ENCODE results near the gene SLC7A1. TPM values are rescaled to one million over a fixed set of nuclear protein-coding genes. Genes with fewer than 3 reads are reported as not detected.

The SLC7A1 gene
- total and polyA plus RNA-seq, 4 experiments from 2014 or later, result 2.8 to 42.6 (median 22.8) TPM

GRCh38 chr13:29532821-29533220 is 62.7 kb downstream of the SLC7A1 start:
- ChIA-PET POLR2A (ENCODE audit: partially characterized antibody) (no interaction called here), CTCF (ENCODE audit: partially characterized antibody) (interaction anchor here (1.3 kb wide), 1 partner anchor 32 kb away, joined by 4 read pairs; no protein-coding TSS in a partner anchor)
- Mint-ChIP-seq H3K27ac (peak overlapping the region in 1 of 7 donors; percentile 35), H3K36me3 (peaks cover 35 to 62% of the 10 kb centered on the region in 2 donors), H3K4me1 (peaks cover under 1 to 4% (median 2%) of the 10 kb centered on the region in 4 donors), H3K9me3 (no peaks in the 10 kb centered on the region), H3K27me3 (no peaks in the 10 kb centered on the region), H3K4me3 (no peak overlapping the region)
- Histone ChIP-seq H3K4me1 (ENCODE audit: insufficient read depth, low read length) (no peaks in the 10 kb centered on the region), H3K4me3 (ENCODE audit: low read length in 2 of 2) (no peak overlapping the region), H3K27me3 (ENCODE audit: insufficient read depth, low read length) (no peaks in the 10 kb centered on the region), H3K9me3 (ENCODE audit: control insufficient read depth in 1 of 2, low read length in 2 of 2) (no peaks in the 10 kb centered on the region), H3K27ac (ENCODE audit: low read depth, low read length) (no peak overlapping the region), H3K36me3 (ENCODE audit: insufficient read depth, low read length) (peaks cover 36% of the 10 kb centered on the region)
- DNase-seq, result no peak
- intact Hi-C loops (cut with micrococcal nuclease), result no loop called here

GRCh38 chr13:29532116-29532515 is 63.4 kb downstream of the SLC7A1 start:
- POLR2A ChIA-PET (ENCODE audit: partially characterized antibody), result no interaction called here

GRCh38 chr13:29530901-29531300 is 64.6 kb downstream of the SLC7A1 start:
- intact Hi-C loops (cut with micrococcal nuclease), result no loop called here
- H3K4me3 Mint-ChIP-seq, result no peak overlapping the region
- H3K9me3 Mint-ChIP-seq, result no peaks in the 10 kb centered on the region
- H3K36me3 ChIP-seq (ENCODE audit: insufficient read depth, low read length), result peaks cover 36% of the 10 kb centered on the region
- H3K4me3 ChIP-seq (ENCODE audit: low read length in 2 of 2), result no peak overlapping the region
- H3K27ac ChIP-seq (ENCODE audit: low read depth, low read length), result no peak overlapping the region
- ChIA-PET CTCF (ENCODE audit: partially characterized antibody) (no interaction called here), POLR2A (ENCODE audit: partially characterized antibody) (no interaction called here)
- no peaks in the 10 kb centered on the region for H3K9me3 ChIP-seq (ENCODE audit: control insufficient read depth in 1 of 2, low read length in 2 of 2)
- no peak for DNase-seq
- peaks cover 45 to 69% of the 10 kb centered on the region in 2 donors for H3K36me3 Mint-ChIP-seq
- H3K27me3 ChIP-seq (ENCODE audit: insufficient read depth, low read length), result no peaks in the 10 kb centered on the region
- H3K27ac Mint-ChIP-seq, result no peak overlapping the region
- H3K4me1 Mint-ChIP-seq, result peaks cover 0 to 3% (median 0%) of the 10 kb centered on the region in 4 donors
- no peaks in the 10 kb centered on the region for H3K4me1 ChIP-seq (ENCODE audit: insufficient read depth, low read length)
- H3K27me3 Mint-ChIP-seq, result no peaks in the 10 kb centered on the region

More at GRCh38 chr13:29532116-29532515, 63.4 kb downstream of the SLC7A1 start:
- intact Hi-C loops (cut with micrococcal nuclease), result no loop called here
- H3K4me1 Mint-ChIP-seq, result peaks cover 0 to 3% (median 0%) of the 10 kb centered on the region in 4 donors
- Histone ChIP-seq H3K4me3 (ENCODE audit: low read length in 2 of 2) (no peak overlapping the region), H3K27ac (ENCODE audit: low read depth, low read length) (no peak overlapping the region), H3K27me3 (ENCODE audit: insufficient read depth, low read length) (no peaks in the 10 kb centered on the region), H3K4me1 (ENCODE audit: insufficient read depth, low read length) (no peaks in the 10 kb centered on the region), H3K36me3 (ENCODE audit: insufficient read depth, low read length) (peaks cover 36% of the 10 kb centered on the region), H3K9me3 (ENCODE audit: control insufficient read depth in 1 of 2, low read length in 2 of 2) (no peaks in the 10 kb centered on the region)
- DNase-seq, result no peak
- H3K9me3 Mint-ChIP-seq, result no peaks in the 10 kb centered on the region
- peaks cover 41 to 67% of the 10 kb centered on the region in 2 donors for H3K36me3 Mint-ChIP-seq
- H3K27me3 Mint-ChIP-seq, result no peaks in the 10 kb centered on the region
- H3K4me3 Mint-ChIP-seq, result no peak overlapping the region
- no peak overlapping the region for H3K27ac Mint-ChIP-seq
- CTCF ChIA-PET (ENCODE audit: partially characterized antibody), result interaction anchor here (1.3 kb wide), 1 partner anchor 33 kb away, joined by 4 read pairs; no protein-coding TSS in a partner anchor

- Histone ChIP-seq H3K27ac (ENCODE audit: low read depth, low read length) (no peak overlapping the region), H3K36me3 (ENCODE audit: insufficient read depth, low read length) (peaks cover 33% of the 10 kb centered on the region)
- DNase-seq, result no peak
Measured at GRCh38 chr13:29529754-29530153, 65.7 kb downstream of the SLC7A1 start.

GRCh38 chr13:29527916-29528315 is 67.6 kb downstream of the SLC7A1 start:
- no peaks in the 10 kb centered on the region for H3K9me3 ChIP-seq (ENCODE audit: control insufficient read depth in 1 of 2, low read length in 2 of 2)
- no peaks in the 10 kb centered on the region for H3K4me1 ChIP-seq (ENCODE audit: insufficient read depth, low read length)
- peaks cover 0 to 3% (median 0%) of the 10 kb centered on the region in 4 donors for H3K4me1 Mint-ChIP-seq
- intact Hi-C loops (cut with micrococcal nuclease), result no loop called here
- POLR2A ChIA-PET (ENCODE audit: partially characterized antibody), result no interaction called here
- no peak overlapping the region for H3K4me3 ChIP-seq (ENCODE audit: low read length in 2 of 2)
- no peak for DNase-seq
- no peak overlapping the region for H3K27ac ChIP-seq (ENCODE audit: low read depth, low read length)
- H3K27me3 Mint-ChIP-seq, result no peaks in the 10 kb centered on the region
- no peak overlapping the region for H3K27ac Mint-ChIP-seq
- peaks cover 34% of the 10 kb centered on the region for H3K36me3 ChIP-seq (ENCODE audit: insufficient read depth, low read length)
- H3K27me3 ChIP-seq (ENCODE audit: insufficient read depth, low read length), result no peaks in the 10 kb centered on the region
- CTCF ChIA-PET (ENCODE audit: partially characterized antibody), result interaction anchor here (1.4 kb wide), 1 partner anchor 20 kb away, joined by 5 read pairs; no protein-coding TSS in a partner anchor
- peaks cover 55 to 74% of the 10 kb centered on the region in 2 donors for H3K36me3 Mint-ChIP-seq
- H3K9me3 Mint-ChIP-seq, result no peaks in the 10 kb centered on the region
- no peak overlapping the region for H3K4me3 Mint-ChIP-seq

More at GRCh38 chr13:29529754-29530153, 65.7 kb downstream of the SLC7A1 start:
- no peaks in the 10 kb centered on the region for H3K27me3 ChIP-seq (ENCODE audit: insufficient read depth, low read length)
- H3K4me3 Mint-ChIP-seq, result no peak overlapping the region
- H3K4me3 ChIP-seq (ENCODE audit: low read length in 2 of 2), result no peak overlapping the region
- no peaks in the 10 kb centered on the region for H3K27me3 Mint-ChIP-seq
- peaks cover 45 to 71% of the 10 kb centered on the region in 2 donors for H3K36me3 Mint-ChIP-seq
- H3K9me3 Mint-ChIP-seq, result no peaks in the 10 kb centered on the region
- H3K4me1 Mint-ChIP-seq, result peaks cover 0 to 3% (median 0%) of the 10 kb centered on the region in 4 donors
- no peaks in the 10 kb centered on the region for H3K9me3 ChIP-seq (ENCODE audit: control insufficient read depth in 1 of 2, low read length in 2 of 2)
- no peak overlapping the region for H3K27ac Mint-ChIP-seq
- CTCF ChIA-PET (ENCODE audit: partially characterized antibody), result interaction anchor here (0.6 kb wide), 1 partner anchor 22 kb away, joined by 3 read pairs; no protein-coding TSS in a partner anchor
- POLR2A ChIA-PET (ENCODE audit: partially characterized antibody), result no interaction called here
- no peaks in the 10 kb centered on the region for H3K4me1 ChIP-seq (ENCODE audit: insufficient read depth, low read length)
- intact Hi-C loops (cut with micrococcal nuclease), result no loop called here

GRCh38 chr13:29527511-29527910 is 68.0 kb downstream of the SLC7A1 start:
- Mint-ChIP-seq H3K4me3 (no peak overlapping the region), H3K4me1 (peaks cover 0 to 3% (median 0%) of the 10 kb centered on the region in 4 donors), H3K27me3 (no peaks in the 10 kb centered on the region), H3K9me3 (no peaks in the 10 kb centered on the region), H3K27ac (no peak overlapping the region), H3K36me3 (peaks cover 51 to 74% of the 10 kb centered on the region in 2 donors)
- intact Hi-C loops (cut with micrococcal nuclease), result no loop called here
- ChIA-PET CTCF (ENCODE audit: partially characterized antibody) (no interaction called here), POLR2A (ENCODE audit: partially characterized antibody) (no interaction called here)
- Histone ChIP-seq H3K4me1 (ENCODE audit: insufficient read depth, low read length) (no peaks in the 10 kb centered on the region), H3K36me3 (ENCODE audit: insufficient read depth, low read length) (peaks cover 34% of the 10 kb centered on the region), H3K27ac (ENCODE audit: low read depth, low read length) (no peak overlapping the region), H3K4me3 (ENCODE audit: low read length in 2 of 2) (no peak overlapping the region), H3K27me3 (ENCODE audit: insufficient read depth, low read length) (no peaks in the 10 kb centered on the region), H3K9me3 (ENCODE audit: control insufficient read depth in 1 of 2, low read length in 2 of 2) (no peaks in the 10 kb centered on the region)
- DNase-seq, result no peak

GRCh38 chr13:29526741-29527140 is 68.7 kb downstream of the SLC7A1 start:
- no peaks in the 10 kb centered on the region for H3K4me1 ChIP-seq (ENCODE audit: insufficient read depth, low read length)
- intact Hi-C loops (cut with micrococcal nuclease), result no loop called here
- H3K27me3 Mint-ChIP-seq, result no peaks in the 10 kb centered on the region
- no peaks in the 10 kb centered on the region for H3K9me3 ChIP-seq (ENCODE audit: control insufficient read depth in 1 of 2, low read length in 2 of 2)
- no peaks in the 10 kb centered on the region for H3K27me3 ChIP-seq (ENCODE audit: insufficient read depth, low read length)
- H3K4me1 Mint-ChIP-seq, result peaks cover 0 to 3% (median 0%) of the 10 kb centered on the region in 4 donors
- no peak overlapping the region for H3K27ac Mint-ChIP-seq
- no peak for DNase-seq
- H3K27ac ChIP-seq (ENCODE audit: low read depth, low read length), result no peak overlapping the region
- peaks cover 36% of the 10 kb centered on the region for H3K36me3 ChIP-seq (ENCODE audit: insufficient read depth, low read length)
- ChIA-PET CTCF (ENCODE audit: partially characterized antibody) (interaction anchor here (1.7 kb wide), 1 partner anchor 20 kb away, joined by 4 read pairs; no protein-coding TSS in a partner anchor), POLR2A (ENCODE audit: partially characterized antibody) (no interaction called here)
- no peak overlapping the region for H3K4me3 ChIP-seq (ENCODE audit: low read length in 2 of 2)
- H3K36me3 Mint-ChIP-seq, result peaks cover 54 to 75% of the 10 kb centered on the region in 2 donors
- H3K9me3 Mint-ChIP-seq, result no peaks in the 10 kb centered on the region
- H3K4me3 Mint-ChIP-seq, result no peak overlapping the region
